HT-29 (cell line): ENCODE data around the gene CELF4. TPM values are rescaled to one million over a fixed set of nuclear protein-coding genes. Genes with fewer than 3 reads are reported as not detected.

Experiments used
- DNase-seq: peaks from one replicate; pipeline ENCODE4 v3.0.0-alpha.2; 2015; ENCODE audit warnings: low spot score
- total RNA-seq: library from RNA; depleted of rRNA; stranded (reverse); fragments of >200 nt; shearing (Covaris generic); gene quantifications from 2 replicates; pipeline ENCODE4 v1.2.3, GENCODE V29; 2014

CELF4 gene
- total RNA-seq, 1 experiment from 2014 or later: not detected

DNA sequence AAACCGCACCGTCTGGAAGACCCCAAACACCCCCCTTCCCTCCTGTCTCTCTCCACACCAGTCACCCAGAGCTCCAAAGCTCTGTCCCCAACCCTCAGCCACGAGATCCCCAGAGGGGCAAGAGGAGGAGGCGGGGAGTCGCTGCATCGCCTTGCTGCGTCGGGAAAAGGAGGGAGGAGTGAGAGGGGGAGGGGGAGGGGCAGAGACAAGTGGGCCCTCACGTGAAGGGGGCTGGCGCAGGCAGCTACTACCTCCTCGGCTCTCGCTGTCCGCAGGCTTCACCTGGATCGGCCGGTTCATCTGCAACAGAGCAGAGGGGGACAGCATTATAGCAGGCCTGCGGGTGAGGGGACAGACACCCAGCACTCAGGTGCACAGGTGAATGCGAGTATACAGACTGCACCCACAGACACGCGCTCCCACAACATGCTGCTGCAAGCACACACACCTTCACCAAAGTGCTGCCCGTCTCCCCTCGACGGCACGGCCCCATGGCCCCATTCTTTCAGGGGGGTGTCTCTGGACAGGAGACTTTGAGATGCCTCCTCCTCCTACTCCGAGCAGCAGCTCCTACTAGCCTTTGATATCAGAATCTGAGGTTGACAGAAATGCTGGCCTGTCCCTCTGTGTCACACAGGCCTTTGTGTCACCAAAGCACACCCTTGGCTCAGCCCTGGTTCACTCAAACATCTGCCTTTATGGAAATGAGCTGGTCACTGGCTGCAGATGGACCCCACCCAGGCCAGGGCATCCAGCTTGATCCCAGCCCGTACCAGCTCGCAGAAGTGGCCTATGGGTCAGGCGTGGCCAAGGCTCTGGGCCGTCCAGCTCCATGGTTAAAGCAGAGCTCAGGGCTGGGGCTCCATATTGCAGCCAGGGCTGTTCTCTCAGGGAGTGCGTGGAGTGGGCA, 243.8 kb downstream of the CELF4 start:
- DNase-seq: no peak

DNA sequence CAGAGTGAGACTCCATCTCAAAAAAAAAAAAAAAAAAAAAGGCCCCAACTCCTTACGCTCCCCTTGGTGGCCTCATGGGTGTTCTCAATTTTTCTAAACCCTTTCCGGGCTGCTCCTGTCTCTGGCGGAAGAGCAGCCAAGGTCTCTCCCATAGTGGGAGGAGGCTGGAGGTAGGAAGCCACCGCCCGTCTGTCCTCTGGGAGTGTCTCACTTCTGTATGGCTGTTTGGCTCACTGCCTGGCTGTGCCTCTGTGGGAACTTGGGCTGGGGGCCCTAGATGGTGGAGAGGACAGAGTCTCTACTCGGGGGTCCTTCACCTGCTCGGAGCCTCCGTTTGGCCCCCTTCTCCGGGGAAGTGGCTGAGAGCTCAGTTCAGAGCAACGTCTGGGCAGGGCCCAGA, 245.3 kb downstream of the CELF4 start:
- no peak for DNase-seq

DNA sequence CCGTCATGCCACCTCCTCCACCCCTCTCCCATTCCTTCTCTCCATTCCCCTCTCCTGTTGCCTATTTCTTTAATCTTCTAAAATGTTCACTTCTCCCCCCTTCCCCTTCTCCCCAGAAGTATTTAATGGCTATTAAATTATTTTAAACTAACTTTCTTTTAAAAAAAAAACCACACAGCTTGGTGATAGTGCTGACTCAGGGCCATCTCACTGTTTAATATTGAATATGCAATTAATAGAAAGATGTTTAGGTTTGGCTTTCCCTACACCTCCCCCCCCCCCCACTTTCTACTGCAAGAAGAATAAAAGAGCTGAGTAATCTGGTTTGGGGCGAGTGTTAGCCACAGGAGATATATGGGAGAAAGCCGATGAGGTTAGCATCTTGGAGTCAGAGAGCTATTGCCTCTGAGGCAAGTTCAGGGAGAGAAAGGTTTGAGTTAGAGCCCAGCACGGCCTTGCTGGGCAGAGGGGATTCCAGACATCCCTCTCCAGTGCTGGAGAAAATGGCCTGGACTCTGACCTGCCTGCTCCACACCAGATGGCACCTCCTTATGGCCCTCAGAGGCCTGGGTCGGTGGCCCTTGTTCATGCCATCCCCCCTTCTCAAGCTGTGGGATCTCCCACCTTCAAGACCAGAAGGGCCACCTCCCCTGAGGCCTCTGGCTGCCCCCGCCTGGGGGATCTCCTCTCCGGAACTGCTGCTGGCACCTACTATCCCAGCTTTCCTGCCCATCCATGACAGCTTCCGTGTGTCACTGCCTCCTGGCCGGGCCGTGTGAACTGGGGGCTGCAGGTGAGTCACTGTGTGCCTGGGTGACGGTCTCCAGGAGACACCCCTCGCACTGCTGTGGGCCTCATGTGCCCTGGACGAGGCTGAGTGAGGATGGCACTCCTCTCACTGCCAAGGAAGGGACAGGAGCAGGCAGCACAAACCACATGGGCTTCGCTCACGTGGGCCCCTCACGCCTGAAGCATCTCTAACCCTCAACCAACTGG, 246.9 kb downstream of the CELF4 start:
- DNase-seq: no peak

DNA sequence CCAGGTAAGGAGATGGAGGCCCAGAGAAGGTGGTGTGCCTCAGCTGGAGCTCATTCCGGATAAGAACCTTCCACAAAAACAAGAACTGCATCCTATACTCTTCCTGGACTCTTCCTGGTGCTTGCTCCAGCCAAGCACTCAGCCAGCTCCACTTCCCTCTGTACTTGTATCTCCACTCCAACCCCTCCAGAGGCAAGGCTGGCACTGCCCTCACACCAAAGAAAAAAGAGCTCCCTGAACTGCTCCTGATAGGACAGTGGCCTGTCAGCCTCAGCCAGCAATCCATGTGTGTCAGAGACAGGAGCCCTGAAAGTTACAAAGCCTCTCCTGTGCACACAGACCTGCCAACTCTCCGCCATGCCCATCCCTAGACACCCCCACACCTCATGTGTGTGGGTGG, 248.1 kb downstream of the CELF4 start:
- DNase-seq: no peak

DNA sequence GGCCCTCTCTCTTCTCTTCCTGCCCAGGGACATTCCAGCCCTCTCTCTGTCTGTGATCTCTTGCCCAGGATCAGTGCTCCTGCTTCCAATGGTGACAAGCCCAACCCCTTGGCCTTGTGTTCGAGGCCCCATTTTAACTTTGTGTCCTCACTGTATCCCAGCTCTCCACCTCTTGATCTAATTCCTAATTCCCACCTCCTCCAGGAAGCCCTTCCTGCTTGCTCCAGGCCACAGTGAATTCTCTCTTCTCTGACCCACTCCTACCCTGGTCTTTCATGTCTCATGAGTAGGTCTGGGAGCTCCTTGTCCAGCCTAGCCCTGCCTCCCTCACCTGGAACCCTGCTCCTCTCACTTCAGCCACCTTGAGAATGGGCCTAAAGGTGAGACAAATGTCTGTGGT, 249.1 kb downstream of the CELF4 start:
- DNase-seq: no peak

DNA sequence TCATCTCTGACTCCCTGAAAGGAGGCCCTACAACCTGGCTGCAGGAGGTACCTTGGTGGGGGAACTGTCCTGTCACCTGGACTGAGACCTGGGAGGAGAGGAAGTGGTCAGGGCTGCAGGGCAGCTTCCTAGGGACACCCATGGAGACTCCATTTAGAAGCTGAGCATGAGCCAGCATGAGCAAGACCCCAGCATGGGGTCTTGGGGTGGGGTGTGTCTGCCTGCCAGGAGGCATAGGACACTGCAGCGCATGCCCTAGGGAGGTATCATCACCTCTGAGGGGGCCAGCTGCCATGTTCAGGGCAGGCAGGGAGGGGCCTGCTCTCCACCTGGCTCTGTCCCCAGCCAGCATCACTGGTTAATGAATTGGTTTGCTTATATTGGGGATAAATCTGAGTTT, 249.7 kb downstream of the CELF4 start:
- no peak for DNase-seq

DNA sequence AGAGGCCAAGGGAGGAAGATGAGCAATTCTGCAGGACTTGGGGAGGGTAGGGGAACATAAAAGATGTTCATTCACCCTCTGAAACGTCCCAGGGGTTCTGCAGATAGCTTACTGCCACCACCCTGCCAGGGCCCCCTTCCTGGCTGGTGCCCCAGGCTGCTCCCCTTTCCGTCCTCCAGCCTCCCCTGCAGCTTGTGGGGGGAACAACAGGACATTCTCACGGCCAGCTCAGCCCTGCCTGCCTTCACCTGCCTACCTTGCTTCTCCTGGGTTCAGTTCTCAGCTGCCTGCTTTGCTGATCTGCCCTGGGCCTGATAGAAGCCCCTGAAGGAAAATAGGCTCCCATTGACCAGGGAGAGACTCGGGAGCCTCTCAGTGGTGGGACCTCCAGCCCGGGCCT, 251.1 kb downstream of the CELF4 start:
- DNase-seq: no peak

DNA sequence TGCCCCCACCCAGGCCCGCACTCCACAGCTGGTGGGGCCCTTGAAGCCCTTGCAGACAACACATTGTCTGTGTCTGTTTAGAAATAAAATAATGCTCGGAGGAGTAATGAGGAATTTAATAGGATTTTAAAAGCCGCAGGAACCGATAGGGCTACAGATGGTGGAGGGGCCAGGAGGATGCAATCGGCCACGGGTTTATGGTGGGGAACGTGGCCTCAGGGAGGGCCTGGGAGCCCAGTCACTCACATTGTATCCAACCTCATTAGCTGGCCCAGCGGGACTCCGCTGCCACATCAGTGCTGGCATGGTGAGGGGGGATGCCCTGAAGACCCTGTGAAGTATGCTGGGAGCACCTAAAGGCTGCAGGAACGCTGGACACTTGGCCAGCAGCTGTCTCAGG, 252.0 kb downstream of the CELF4 start:
- no peak for DNase-seq

DNA sequence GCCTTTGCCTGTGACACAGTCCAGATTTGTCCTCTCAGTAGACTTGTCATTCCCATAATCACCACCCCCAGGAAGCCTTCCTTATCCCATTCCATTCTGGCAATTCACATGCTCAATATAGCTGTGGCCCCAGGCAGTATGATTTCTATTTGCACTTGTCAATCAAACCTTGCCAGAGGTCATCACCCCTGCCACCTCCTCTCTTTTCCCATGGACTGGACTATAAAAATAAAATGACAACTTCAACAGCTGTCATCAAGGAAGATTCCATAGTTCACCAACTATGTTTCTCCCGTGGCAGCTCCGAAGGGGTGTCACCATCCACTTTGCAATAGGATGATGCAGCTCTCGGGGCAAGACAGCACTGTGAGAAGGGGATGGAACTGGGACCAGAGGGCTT, 255.7 kb downstream of the CELF4 start:
- no peak for DNase-seq

DNA sequence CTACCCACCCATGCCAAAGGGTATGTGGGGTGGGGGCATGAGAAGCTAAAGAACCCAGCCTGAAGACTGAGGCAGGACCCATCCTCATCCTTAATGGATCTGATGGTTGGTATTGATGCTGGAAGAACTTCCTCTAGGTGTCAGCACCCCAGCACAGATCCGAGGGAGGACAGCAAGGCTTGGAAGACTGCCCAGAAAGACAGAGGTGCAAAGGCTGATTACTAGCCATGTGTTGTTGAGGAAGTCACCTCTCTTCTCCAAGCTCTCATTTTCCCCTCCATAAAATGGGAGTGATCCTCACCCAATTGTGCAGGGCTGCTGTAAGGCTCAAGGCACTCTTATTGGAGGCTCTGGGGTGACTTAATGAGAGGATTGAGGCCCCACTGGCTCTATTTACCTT, 256.5 kb downstream of the CELF4 start:
- DNase-seq: peak; percentile 34

DNA sequence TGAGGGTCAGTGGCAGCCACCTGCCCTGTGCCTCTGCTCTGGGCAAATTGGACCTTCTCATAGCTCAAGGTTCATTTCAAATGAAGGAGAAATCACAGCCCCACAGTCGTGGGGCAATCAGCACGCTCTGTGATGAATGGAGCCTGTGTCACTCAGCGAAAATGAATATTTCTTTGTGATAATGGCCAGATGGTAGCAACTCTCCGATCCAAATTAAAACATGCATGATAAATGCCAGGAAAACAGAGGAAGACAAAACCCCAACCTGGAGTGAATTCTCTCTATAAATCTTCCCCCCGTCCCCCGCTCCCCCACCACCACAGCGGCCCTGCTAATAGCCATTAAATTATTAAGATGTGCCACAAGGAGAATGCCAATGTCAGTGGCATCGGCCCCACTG, 258.4 kb downstream of the CELF4 start:
- DNase-seq: no peak

DNA sequence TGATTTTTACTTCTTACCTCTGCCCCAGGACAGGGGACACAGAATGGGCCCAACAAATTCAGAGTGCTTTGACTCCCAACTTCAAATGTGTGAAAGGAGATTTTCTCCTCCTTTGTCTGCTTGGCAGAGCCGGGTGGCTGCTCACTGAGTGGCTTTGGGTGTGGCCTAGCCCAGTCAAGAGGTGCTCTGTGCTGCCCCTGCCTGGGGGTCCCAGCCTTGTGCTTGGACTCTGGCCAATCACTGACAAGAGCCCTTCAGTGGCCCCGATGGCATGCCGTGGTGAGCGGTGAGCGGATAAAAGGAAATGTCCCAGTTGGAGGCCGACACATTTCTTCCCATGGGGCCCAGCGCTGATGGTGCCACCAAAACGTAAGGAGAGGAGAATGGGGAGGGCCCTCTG, 259.2 kb downstream of the CELF4 start:
- no peak for DNase-seq

DNA sequence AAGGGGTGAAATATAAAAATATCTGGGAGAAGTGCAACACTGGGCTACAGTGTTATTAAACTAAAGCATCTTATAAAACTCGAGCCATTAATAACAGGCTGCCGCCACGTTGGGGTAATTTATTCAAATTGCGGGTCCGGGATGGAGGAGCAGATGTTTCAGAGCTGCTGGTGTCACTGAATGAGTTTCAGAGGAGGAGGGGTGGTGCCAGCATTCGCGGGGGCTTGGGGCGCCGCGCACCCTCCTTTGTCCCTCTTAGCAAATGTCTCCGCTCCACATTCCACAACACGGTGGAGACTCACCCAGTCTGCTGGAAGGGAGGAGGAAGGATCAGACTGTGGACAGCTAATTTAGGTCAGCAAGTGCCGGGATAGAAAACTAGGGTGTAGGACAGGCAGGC, 260.5 kb downstream of the CELF4 start:
- DNase-seq: no peak

DNA sequence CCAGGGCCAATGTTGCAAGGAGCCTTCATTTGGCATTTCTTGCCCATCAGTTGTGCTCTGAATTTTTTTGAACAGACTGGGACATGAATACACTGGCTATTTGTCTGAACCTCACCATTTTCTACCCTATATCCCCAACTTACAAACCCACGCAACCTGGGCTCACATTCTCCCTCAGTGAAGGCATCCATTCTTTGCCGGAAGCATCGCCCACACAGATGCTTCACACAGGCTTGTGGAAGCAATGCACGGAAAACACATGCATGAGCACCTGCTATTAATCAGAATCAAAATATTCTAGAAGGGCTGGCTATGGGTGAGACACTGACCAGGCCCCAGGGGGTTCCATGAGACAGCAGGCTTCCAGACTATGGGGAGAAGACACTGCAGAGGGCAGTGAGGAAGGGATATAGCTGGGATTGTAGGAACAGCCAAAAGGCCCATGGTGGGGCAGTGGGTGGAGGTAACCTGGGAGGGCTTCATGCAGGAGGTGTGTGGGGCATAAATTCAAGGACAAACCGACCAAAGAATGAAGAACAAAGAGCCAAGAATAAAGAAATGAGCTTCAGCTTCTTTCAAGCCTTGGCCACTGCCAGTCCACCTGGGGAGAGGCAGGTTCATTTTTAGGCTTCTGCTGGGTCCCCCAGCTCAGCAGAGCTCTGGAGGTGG, 261.5 kb downstream of the CELF4 start:
- DNase-seq: no peak

DNA sequence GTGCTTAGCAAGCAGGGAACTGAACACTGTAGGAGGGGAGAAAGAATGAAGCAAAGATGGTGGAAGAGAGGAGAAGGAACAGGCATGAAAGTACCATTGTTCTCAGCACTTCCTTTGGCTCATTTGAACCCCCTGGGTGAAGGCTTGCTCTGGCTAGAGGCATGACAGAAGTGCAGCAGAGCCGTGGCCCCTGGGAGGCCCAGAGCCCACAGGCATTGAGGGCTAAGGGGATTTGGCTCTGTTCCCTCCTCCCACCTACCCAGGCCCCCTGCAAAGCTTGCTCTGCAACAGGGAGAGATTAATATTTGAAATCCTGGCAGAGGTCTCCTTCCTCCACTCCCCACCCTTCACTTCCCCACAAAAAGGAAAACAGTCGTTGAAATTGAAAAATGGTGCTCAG, 262.6 kb downstream of the CELF4 start:
- DNase-seq: no peak

DNA sequence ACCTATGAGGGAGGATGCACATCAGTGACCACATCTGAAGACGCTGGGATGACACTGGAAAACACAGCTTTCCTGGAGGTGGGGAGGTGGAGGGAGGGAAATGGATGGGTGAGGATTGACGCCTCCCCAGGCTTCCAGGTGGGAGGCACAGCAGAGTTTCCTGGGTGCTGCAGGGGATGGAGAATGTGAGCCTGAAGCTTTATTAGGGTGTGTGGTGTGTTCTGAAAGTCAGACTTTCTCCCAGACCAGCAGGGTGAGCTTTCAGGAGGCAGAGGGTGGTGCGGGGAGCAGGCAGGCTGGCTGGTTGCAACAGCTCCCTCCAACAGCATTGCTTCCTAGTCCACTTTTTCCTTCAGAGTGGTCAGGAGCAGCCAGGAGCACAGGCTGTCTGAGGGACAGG, 263.1 kb downstream of the CELF4 start:
- no peak for DNase-seq

DNA sequence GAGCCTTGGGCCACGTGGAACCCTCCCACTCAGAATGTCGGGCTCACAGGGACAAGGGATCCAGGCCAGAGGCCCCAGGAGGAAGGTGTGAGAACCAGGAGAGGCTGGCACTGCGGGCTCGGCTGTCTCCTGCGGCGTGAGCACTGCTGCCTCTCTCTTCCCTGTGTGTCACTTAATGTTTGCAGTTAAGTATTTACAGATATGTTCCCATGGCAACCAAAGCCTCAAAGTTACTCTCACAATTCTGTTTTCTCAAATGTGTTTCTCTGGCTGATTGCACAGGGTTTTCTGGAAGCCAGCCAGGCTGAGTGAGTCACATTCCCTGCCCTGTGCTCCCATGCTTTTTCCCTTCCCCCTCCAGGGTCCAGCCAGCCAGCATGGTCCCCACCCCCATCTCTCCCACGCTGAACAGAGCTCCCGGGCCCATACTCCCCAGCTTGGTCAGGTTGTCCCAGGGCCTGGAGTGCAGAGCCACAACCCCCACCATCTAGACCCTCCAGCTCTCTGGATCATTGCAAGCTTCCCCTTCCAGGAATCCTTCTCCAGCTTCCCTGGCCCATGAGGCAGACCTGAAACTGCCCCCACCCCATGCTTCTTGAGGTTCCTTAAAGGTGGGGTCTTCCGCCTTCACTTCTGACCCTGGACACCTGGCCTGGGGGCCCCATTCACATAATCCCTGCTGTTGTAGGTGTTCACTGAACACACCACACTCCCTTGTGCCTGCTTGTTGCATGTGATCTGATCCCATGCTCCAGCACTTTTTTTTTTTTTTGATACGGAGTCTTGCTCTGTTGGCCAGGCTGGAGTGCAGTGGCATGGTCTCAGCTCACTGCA, 265.9 kb downstream of the CELF4 start:
- DNase-seq: peak; percentile 92

DNA sequence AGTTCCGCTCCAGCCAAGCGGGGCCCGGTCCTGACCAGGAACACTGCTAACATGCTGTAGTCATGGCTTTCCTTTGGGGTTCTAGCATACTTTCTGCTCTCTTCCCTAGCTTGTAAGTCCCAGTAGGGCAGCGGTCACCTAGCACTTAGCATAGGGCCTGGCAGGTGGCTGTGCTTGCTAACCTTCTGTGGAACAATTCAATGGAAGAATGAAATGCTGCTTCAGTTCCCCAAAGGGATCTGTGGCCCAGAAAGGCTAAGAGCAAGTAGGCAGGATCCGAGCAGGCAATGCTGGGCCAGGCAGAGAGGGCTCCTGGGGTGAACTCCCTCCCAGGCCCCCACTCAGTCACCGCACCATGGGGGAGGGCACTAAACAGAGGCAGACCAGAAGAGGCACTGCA, 266.8 kb downstream of the CELF4 start:
- no peak for DNase-seq

DNA sequence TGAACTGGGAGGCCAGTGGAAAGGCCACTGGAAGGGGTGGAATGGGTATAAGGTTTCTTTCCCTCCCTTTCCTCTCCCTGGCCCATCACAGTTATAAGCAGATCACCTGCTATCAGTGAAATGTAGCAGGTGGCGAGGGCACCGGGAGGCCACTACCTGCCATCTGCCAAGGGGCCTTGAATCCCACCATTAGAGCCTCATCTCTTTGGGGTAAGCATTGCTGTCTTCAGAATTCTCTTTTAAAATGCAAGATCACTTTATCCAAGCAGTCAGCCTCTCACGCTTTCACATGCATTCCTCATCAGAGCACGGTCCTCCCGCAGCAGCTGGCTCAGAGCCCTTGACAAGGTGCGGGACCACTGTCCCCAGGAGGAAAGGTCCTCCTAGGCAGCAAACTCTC, 268.5 kb downstream of the CELF4 start:
- no peak for DNase-seq

DNA sequence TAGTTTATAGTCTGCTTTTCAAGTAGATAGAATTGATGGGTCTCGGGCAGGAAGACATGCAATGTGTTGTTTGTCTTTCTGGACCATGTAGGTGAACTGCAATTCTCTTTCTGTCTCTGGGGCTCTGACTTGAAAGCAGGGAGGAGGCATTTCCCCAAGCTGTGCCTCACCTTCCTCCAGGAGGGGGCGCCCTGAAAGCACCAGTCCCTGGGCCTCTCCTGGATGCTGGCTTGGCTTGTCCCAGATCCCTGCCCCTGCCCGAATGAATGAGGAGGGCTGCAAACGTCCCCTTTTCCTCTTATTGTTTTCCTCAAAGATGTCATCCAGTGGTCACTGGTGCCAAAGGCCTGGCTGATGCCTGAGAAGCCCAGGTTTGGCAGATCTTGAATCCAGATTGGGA, 270.6 kb downstream of the CELF4 start:
- peak; percentile 42 for DNase-seq

DNA sequence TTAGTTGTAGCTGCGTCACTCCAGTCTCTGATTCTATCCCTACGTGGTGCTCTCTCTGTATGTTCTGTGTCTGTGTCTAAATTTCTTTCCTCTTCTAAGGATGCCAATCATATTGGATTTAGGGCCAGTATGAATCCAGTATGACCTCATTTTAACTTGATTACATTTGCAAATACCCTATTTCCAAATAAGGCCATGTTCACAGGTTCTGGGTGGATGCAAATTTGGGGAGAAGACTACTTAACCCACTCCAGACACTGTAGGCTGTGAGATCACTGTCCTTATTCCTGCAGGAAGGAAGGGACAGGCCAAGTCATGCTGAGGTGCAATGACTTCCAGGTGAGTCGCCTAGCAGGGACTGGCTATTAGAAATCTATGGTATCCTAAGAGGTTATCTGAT, 272.2 kb downstream of the CELF4 start:
- DNase-seq: no peak
